SU-DHL-6 (cell line): Measurements from ENCODE around the gene SLC6A3.

Source experiments
- H2AFZ ChIP-seq: fragments of 200-600 bp; sonication (generic); 2 replicates; pipeline ENCODE4 v1.6.1; 2014; ENCODE audit warnings: low read depth, mild to moderate bottlenecking, moderate library complexity, mixed read lengths, antibody characterized with exemption, low read length; ENCODE audit not compliant: severe bottlenecking
- H3F3A ChIP-seq: fragments of 200-600 bp; shearing (Covaris generic); 2 replicates; pipeline ENCODE4 v1.6.0; 2016; ENCODE audit warnings: antibody characterized with exemption, mild to moderate bottlenecking; ENCODE audit not compliant: insufficient read depth
- H3K27ac ChIP-seq: fragments of 200-600 bp; sonication (generic); 2 replicates; pipeline ENCODE4 v1.5.1; 2016; ENCODE audit warnings: low read depth, mild to moderate bottlenecking, low read length, moderate library complexity, mixed read lengths
- H3K27me3 ChIP-seq: fragments of 200-600 bp; sonication (generic), shearing (Covaris generic); 2 replicates; pipeline ENCODE4 v1.6.0; 2014; ENCODE audit warnings: mild to moderate bottlenecking, low read length
- H3K36me3 ChIP-seq: fragments of 200-600 bp; sonication (generic); 2 replicates; pipeline ENCODE4 v1.6.1; 2014; ENCODE audit warnings: mild to moderate bottlenecking, low read length, mixed read lengths
- H3K4me2 ChIP-seq: fragments of 300-600, 200-600 bp; shearing (Covaris generic), sonication (generic); 2 replicates; pipeline ENCODE4 v1.6.0; 2014; ENCODE audit warnings: low read length, low read depth, mild to moderate bottlenecking; ENCODE audit not compliant: poor library complexity, severe bottlenecking
- H3K4me3 ChIP-seq: fragments of 200-600 bp; sonication (generic); 2 replicates; pipeline ENCODE4 v1.5.1; 2014; ENCODE audit warnings: antibody characterized with exemption, low read length, mild to moderate bottlenecking, mixed read lengths; ENCODE audit not compliant: insufficient read depth, poor library complexity, severe bottlenecking
- H3K79me2 ChIP-seq: fragments of 200-600 bp; sonication (generic); 2 replicates; pipeline ENCODE4 v1.6.1; 2014; ENCODE audit warnings: mild to moderate bottlenecking, low read length, moderate library complexity; ENCODE audit not compliant: insufficient read depth
- H3K9ac ChIP-seq: fragments of 200-600 bp; sonication (generic); 2 replicates; pipeline ENCODE4 v1.7.0; 2014; ENCODE audit warnings: mild to moderate bottlenecking, low read length
- H3K9me2 ChIP-seq: fragments of 200-600 bp; sonication (generic); replicated peaks from 2 replicates; pipeline ENCODE4 v1.6.1; 2014; ENCODE audit warnings: low read length; ENCODE audit not compliant: insufficient read depth
- H3K9me3 ChIP-seq: fragments of 200-600 bp; sonication (generic); 2 replicates; pipeline ENCODE4 v1.6.1; 2014; ENCODE audit warnings: low read length, mixed read lengths; ENCODE audit not compliant: insufficient read depth
- H4K20me1 ChIP-seq: fragments of 200-600 bp; sonication (generic); 2 replicates; pipeline ENCODE4 v1.6.1; 2014; ENCODE audit warnings: low read depth, mild to moderate bottlenecking, antibody characterized with exemption, low read length, moderate library complexity, mixed read lengths
- EZH2phosphoT487 ChIP-seq: fragments of 200-600 bp; sonication (generic), shearing (Covaris generic); conservative IDR thresholded peaks from 2 replicates; pipeline ENCODE4 v1.6.1; 2018; ENCODE audit warnings: mild to moderate bottlenecking, antibody characterized with exemption, low read length, moderate library complexity, mixed read lengths
- TF ChIP-seq, protein P1 (sequence below): fragments of 200-600 bp; sonication (generic); IDR thresholded peaks from one replicate; pipeline ENCODE4 v1.5.1; 2017; ENCODE audit warnings: antibody characterized with exemption, mild to moderate bottlenecking, low read length, moderate library complexity; ENCODE audit not compliant: insufficient read depth, poor library complexity, severe bottlenecking

SLC6A3 gene

DNA sequence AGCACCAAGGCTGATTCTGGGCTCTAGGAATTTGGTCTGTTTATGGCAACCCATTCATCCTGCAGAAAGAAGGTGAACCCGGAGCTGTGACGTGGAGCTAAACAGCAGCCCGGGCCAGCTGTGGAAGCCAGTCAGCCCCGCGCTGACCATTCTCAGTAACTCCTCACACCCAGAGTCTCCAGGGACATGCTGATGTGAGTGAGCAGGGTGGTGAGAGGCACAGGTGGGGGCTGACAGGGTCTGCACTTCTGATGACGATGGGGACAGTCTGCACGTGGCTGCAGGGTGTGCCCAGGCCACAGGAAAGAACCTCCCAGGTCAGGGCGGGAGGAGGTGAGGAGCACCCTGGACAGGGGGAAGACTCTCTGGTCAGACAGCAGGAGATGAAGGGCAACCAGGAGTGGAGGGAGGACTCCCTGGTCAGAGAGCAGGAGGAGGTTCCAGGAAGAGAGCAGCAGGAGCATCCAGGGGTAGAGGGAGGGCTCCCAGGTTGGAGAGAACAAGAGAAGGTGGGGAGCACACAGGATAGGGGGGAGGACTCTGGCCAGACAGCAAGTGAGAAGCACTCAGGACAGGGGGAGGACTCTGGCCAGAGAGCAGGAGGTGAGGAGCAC, 26.1 kb upstream of the SLC6A3 start:
- H3K9ac ChIP-seq = no peak overlapping the region
- no peaks in the 10 kb centered on the region for H4K20me1 ChIP-seq
- TF ChIP-seq, protein P1, sequence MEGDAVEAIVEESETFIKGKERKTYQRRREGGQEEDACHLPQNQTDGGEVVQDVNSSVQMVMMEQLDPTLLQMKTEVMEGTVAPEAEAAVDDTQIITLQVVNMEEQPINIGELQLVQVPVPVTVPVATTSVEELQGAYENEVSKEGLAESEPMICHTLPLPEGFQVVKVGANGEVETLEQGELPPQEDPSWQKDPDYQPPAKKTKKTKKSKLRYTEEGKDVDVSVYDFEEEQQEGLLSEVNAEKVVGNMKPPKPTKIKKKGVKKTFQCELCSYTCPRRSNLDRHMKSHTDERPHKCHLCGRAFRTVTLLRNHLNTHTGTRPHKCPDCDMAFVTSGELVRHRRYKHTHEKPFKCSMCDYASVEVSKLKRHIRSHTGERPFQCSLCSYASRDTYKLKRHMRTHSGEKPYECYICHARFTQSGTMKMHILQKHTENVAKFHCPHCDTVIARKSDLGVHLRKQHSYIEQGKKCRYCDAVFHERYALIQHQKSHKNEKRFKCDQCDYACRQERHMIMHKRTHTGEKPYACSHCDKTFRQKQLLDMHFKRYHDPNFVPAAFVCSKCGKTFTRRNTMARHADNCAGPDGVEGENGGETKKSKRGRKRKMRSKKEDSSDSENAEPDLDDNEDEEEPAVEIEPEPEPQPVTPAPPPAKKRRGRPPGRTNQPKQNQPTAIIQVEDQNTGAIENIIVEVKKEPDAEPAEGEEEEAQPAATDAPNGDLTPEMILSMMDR = no peak
- no peak for TF ChIP-seq EZH2phosphoT487
- no peaks in the 10 kb centered on the region for H3K9me3 ChIP-seq
- H2AFZ ChIP-seq = no peak overlapping the region
- H3K79me2 ChIP-seq = no peaks in the 10 kb centered on the region
- no peak overlapping the region for H3K4me2 ChIP-seq
- H3K9me2 ChIP-seq = no peaks in the 10 kb centered on the region
- H3F3A ChIP-seq = no peaks in the 10 kb centered on the region
- H3K4me3 ChIP-seq = no peak overlapping the region
- no peak overlapping the region for H3K27ac ChIP-seq
- no peaks in the 10 kb centered on the region for H3K27me3 ChIP-seq
- no peaks in the 10 kb centered on the region for H3K36me3 ChIP-seq

DNA sequence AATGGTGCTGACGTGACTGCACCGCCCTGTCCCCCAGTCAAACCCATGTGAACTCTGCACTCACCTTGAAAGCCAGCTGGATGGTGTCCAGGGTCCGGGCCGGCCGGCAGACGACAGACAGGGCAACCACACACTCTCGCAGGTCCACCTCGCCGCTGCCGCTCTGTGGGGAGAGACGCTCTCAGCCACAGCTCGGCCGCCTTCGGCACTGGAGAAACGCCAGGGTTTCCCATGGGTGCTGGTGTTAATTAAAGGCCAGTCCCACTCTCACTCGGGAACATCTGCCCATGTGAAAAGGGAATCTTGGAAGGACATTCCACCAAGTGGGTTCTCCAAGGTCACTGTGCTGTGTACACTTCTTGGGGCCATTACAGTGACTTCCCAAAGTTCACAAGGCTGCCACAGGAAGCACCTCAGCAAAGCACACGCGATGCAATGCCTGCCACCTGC, 25.5 kb upstream of the SLC6A3 start:
- no peak overlapping the region for H2AFZ ChIP-seq
- H3K4me2 ChIP-seq = no peak overlapping the region
- no peaks in the 10 kb centered on the region for H3K79me2 ChIP-seq
- H3K27me3 ChIP-seq = no peaks in the 10 kb centered on the region
- H3K9ac ChIP-seq = no peak overlapping the region
- no peaks in the 10 kb centered on the region for H3K9me2 ChIP-seq
- H3K36me3 ChIP-seq = no peaks in the 10 kb centered on the region
- H3F3A ChIP-seq = no peaks in the 10 kb centered on the region
- H3K9me3 ChIP-seq = no peaks in the 10 kb centered on the region; the same call in 1 of the 2 replicates
- H3K27ac ChIP-seq = no peak overlapping the region
- no peak for TF ChIP-seq EZH2phosphoT487
- TF ChIP-seq, protein P1 = no peak
- H4K20me1 ChIP-seq = no peaks in the 10 kb centered on the region
- no peak overlapping the region for H3K4me3 ChIP-seq

DNA sequence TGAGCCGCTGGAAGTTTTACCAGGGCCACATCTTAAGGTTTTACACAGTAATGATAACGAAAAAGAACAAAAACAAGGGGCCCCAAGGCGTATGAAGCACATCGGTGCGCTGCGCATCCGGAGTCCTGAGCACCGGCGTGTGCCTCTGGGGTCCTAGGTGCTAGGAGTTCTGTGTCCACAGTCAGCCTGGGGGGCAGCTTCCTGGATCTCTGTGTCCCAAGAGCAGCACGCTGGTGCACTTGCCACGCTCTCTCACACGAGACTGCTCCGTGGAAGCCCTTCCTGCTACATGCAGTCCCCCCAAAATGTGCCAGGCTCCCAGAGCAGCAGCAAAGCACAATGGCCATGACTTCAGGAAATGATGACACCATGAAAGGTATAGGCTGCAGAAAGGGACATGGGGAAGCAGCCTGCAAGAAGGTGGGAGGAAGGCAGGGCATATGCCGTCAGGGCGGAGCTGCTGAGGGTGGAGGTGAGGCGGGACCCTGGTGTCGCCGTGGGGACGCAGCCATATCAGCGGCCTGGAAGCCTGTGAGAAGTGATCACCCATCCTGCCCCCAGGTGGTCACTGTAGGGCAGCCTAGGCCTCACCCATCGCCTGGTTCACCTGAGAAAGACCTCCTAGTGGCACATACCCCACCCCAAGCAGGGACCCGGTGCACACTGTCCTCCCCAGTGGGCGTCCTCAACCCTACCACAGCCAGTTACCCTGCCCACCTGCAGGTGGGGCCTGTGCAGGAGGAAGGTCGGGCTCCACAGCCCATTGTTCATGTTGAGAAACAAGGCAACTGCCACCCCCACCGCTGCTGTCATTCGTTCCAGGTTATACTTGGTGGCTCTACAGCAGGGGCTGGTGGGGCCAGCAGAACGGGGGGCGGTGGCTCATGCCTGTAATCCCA, 23.6 kb upstream of the SLC6A3 start:
- Histone ChIP-seq H4K20me1 (no peaks in the 10 kb centered on the region), H3K79me2 (no peaks in the 10 kb centered on the region), H3K27me3 (no peaks in the 10 kb centered on the region), H3K4me2 (no peak overlapping the region), H3K4me3 (no peak overlapping the region), H3K9me3 (no peaks in the 10 kb centered on the region; the same call in 1 of the 2 replicates), H2AFZ (no peak overlapping the region), H3K36me3 (no peaks in the 10 kb centered on the region), H3F3A (no peaks in the 10 kb centered on the region), H3K27ac (no peak overlapping the region), H3K9ac (no peak overlapping the region), H3K9me2 (no peaks in the 10 kb centered on the region)
- TF ChIP-seq, protein P1 = no peak
- no peak for TF ChIP-seq EZH2phosphoT487
